CD4-positive, alpha-beta memory T cell (primary cell): ENCODE measurements around the gene GSTO2. TPM values are rescaled to one million over a fixed set of nuclear protein-coding genes. Genes with fewer than 3 reads are reported as not detected.

Experiments used
- CTCF ChIA-PET: fragments of 350-600 bp; sonication (Branson Sonifier 250); formaldehyde crosslinking; loops from one replicate; lab custom pipeline; 2021; ENCODE audit warnings: inconsistent platforms; ENCODE audit not compliant: partially characterized antibody; lab: Charles Lee
- POLR2A ChIA-PET: fragments of 350-600 bp; sonication (Branson Sonifier 250); formaldehyde crosslinking; loops from one replicate; lab custom pipeline; 2021; ENCODE audit not compliant: partially characterized antibody; lab: Charles Lee
- DNase-seq, 5 donors: peaks; one replicate each; pipeline versions ENCODE4 v3.0.0 to v3.0.0-alpha.2; 2020 to 2022; ENCODE audit warnings: mixed read lengths in 1 of 5
- H3K27ac ChIP-seq: one replicate; pipeline ENCODE4 v1.7.0; 2013; ENCODE audit warnings: low read depth, low read length
- H3K27me3 ChIP-seq: 2 replicates; pipeline ENCODE4 v1.7.0; 2013; ENCODE audit warnings: mild to moderate bottlenecking, low read length, moderate library complexity; ENCODE audit not compliant: insufficient read depth
- H3K36me3 ChIP-seq: 2 replicates; pipeline ENCODE4 v1.7.0; 2013; ENCODE audit warnings: mild to moderate bottlenecking, low read length, moderate library complexity; ENCODE audit not compliant: insufficient read depth
- H3K4me1 ChIP-seq: 2 replicates; pipeline ENCODE4 v1.7.0; 2013; ENCODE audit warnings: mild to moderate bottlenecking, low read length, moderate library complexity; ENCODE audit not compliant: insufficient read depth
- H3K4me3 ChIP-seq, 2 donors: one replicate each; pipeline ENCODE4 v1.7.0; 2013; ENCODE audit warnings: low read length in 2 of 2, mild to moderate bottlenecking in 1 of 2
- H3K9me3 ChIP-seq, 2 donors: one replicate each; pipeline ENCODE4 v1.7.0; 2013; ENCODE audit warnings: low read length in 2 of 2, control low read depth in 1 of 2; ENCODE audit not compliant: control insufficient read depth in 1 of 2
- H3K27ac Mint-ChIP-seq, 7 donors: one replicate each; pipeline ENCODE4 v1.8.0; 2020 to 2021; ENCODE audit warnings: mixed read lengths in 7 of 7, mild to moderate bottlenecking in 6 of 7, inconsistent platforms in 3 of 7, moderate library complexity in 3 of 7
- H3K27me3 Mint-ChIP-seq, 2 donors: one replicate each; pipeline ENCODE4 v1.8.0; 2020 to 2021; ENCODE audit warnings: mixed read lengths in 2 of 2
- H3K36me3 Mint-ChIP-seq, 2 donors: one replicate each; pipeline ENCODE4 v1.8.0; 2020 to 2021; ENCODE audit warnings: mixed read lengths in 2 of 2, inconsistent platforms in 1 of 2, mild to moderate bottlenecking in 1 of 2
- H3K4me1 Mint-ChIP-seq, 4 donors: one replicate each; pipeline ENCODE4 v1.8.0; 2020 to 2021; ENCODE audit warnings: mixed read lengths in 4 of 4, mild to moderate bottlenecking in 1 of 4
- H3K4me3 Mint-ChIP-seq, 8 donors: one replicate each; pipeline ENCODE4 v1.8.0; 2020 to 2021; ENCODE audit warnings: mixed read lengths in 8 of 8, mild to moderate bottlenecking in 7 of 8, moderate library complexity in 6 of 8, inconsistent platforms in 3 of 8
- H3K9me3 Mint-ChIP-seq, 8 donors: one replicate each; pipeline ENCODE4 v1.8.0; 2020 to 2021; ENCODE audit warnings: mixed read lengths in 8 of 8, mild to moderate bottlenecking in 5 of 8, inconsistent platforms in 3 of 8, moderate library complexity in 1 of 8
- intact Hi-C: fragments of 100-400 bp; cut with micrococcal nuclease; formaldehyde crosslinking; loops from one replicate; pipeline ENCODE4 v1.15.1; 2023
- polyA plus RNA-seq, 2 donors: library from polyadenylated mRNA; unstranded; fragments of 300-500 nt; fragmentation: Illumina TruSeq; gene quantifications; one replicate each; pipeline ENCODE4 v1.2.3, GENCODE V29; 2021
- total RNA-seq, 2 experiments: library from RNA; stranded (reverse); gene quantifications; one replicate each; pipeline ENCODE4 v1.2.3, GENCODE V29; 2021

GSTO2 gene
- total and polyA plus RNA-seq, 4 experiments from 2014 or later, result 0.94 to 2.3 (median 1.4) TPM

GRCh38 chr10:104327745-104328645 is 59.0 kb downstream of the GSTO2 start:
- ChIA-PET POLR2A (interaction anchor here (0.8 to 11.4 kb wide), 4 partner anchors 8 to 20 kb away, joined by 3 to 179 read pairs (median 22); partner anchors contain the start of gene ITPRIP), CTCF (interaction anchor here (1.3 to 5.4 kb wide), 7 partner anchors 10 to 54 kb away, joined by 3 to 38 read pairs (median 10); partner anchors contain the start of genes CFAP58 and ITPRIP)
- peak overlapping the region; percentile 26 to 32 for H3K4me3 ChIP-seq
- no peaks in the 10 kb centered on the region for H3K36me3 ChIP-seq
- Mint-ChIP-seq H3K9me3 (peaks cover 0 to 6% (median 0%) of the 10 kb centered on the region in 8 donors), H3K27ac (peak overlapping the region; percentile 91 to 98 (median 96)), H3K4me1 (peaks cover 69 to 100% (median 94%) of the 10 kb centered on the region in 4 donors), H3K4me3 (peak overlapping the region; percentile 76 to 90 (median 82)), H3K36me3 (peaks cover 0 to 17% of the 10 kb centered on the region in 2 donors), H3K27me3 (no peaks in the 10 kb centered on the region)
- peaks cover 100% of the 10 kb centered on the region for H3K4me1 ChIP-seq
- intact Hi-C loops, result loop anchor here (2.0 to 10.0 kb wide), 3 partner anchors 19 to 413 kb away; partner anchors contain the start of gene STN1
- H3K27ac ChIP-seq, result peak overlapping the region; percentile 64
- peak in 1 of 5 donors; percentile 49 for DNase-seq
- no peaks in the 10 kb centered on the region for H3K27me3 ChIP-seq
- H3K9me3 ChIP-seq, result no peaks in the 10 kb centered on the region

- H3K9me3 ChIP-seq, result no peaks in the 10 kb centered on the region
- no peaks in the 10 kb centered on the region for H3K36me3 ChIP-seq
- peaks cover 100% of the 10 kb centered on the region for H3K4me1 ChIP-seq
- ChIA-PET CTCF (interaction anchor here (1.5 to 5.4 kb wide), 5 partner anchors 10 to 54 kb away, joined by 5 to 38 read pairs (median 13); partner anchors contain the start of genes CFAP58 and ITPRIP), POLR2A (interaction anchor here (0.6 to 11.4 kb wide), 5 partner anchors 8 to 599 kb away, joined by 3 to 179 read pairs (median 4); partner anchors contain the start of gene ITPRIP)
- peak overlapping the region; percentile 75 to 90 (median 82) for H3K4me3 Mint-ChIP-seq
- no peak for DNase-seq
- peaks cover 71 to 100% (median 94%) of the 10 kb centered on the region in 4 donors for H3K4me1 Mint-ChIP-seq
- peak overlapping the region; percentile 26 to 32 for H3K4me3 ChIP-seq
- H3K36me3 Mint-ChIP-seq, result peaks cover 0 to 22% of the 10 kb centered on the region in 2 donors
- H3K27me3 ChIP-seq, result no peaks in the 10 kb centered on the region
- H3K27ac ChIP-seq, result peak overlapping the region; percentile 64
- H3K27me3 Mint-ChIP-seq, result no peaks in the 10 kb centered on the region
- peaks cover 0 to 5% (median 0%) of the 10 kb centered on the region in 8 donors for H3K9me3 Mint-ChIP-seq
- H3K27ac Mint-ChIP-seq, result peak overlapping the region; percentile 89 to 98 (median 96)
- intact Hi-C loops, result loop anchor here (2.0 to 10.0 kb wide), 3 partner anchors 20 to 414 kb away; partner anchors contain the start of gene STN1
Observed at GRCh38 chr10:104328646-104328895, 59.6 kb downstream of the GSTO2 start.

DNA sequence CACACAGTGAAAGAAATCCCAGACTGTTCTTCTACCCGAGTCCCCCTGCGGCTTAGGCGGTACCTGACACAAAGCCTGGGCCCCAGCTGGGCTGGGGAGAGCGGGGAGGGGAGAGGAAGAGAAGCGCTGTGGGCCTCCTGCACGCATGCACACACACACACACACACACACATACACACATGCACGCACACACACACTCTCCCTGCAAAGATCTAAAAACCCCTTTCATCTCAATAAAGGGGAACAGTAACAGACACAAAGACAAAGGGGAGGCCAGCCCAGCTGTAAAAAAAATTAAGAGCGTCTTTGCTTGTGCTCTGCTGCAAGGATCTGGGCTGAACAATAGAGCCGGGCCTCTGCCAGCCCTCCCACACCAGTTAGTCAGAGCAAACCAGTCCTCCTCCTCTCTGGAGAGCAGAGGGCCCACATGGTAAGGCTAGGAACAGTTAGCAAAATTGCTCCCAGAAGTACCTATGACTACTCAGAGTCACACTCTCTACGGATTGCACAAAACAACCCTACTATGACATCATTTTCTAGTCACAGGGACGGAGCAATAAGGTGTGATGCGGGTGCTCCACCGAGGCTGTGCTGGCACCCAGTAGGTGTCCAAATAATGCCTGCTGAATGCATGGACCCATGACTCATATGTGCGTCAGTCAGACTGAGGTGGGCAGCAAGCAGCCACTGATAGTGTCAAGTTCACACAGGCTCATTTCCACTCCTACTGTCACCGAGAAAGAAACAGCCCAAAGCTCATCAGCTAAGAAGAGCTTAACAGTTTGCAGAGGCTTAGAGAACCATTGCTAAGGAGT is 60.1 kb downstream of the GSTO2 start:
- Histone ChIP-seq H3K9me3 (no peaks in the 10 kb centered on the region), H3K4me1 (peaks cover 100% of the 10 kb centered on the region), H3K36me3 (no peaks in the 10 kb centered on the region), H3K4me3 (peak overlapping the region; percentile 26 to 32), H3K27ac (peak overlapping the region; percentile 64), H3K27me3 (no peaks in the 10 kb centered on the region)
- intact Hi-C loops, result loop anchor here (1.0 to 10.0 kb wide), 4 partner anchors 9 to 414 kb away; partner anchors contain the start of genes ITPRIP and STN1
- Mint-ChIP-seq H3K27ac (peak overlapping the region; percentile 89 to 98 (median 96)), H3K36me3 (peaks cover 0 to 22% of the 10 kb centered on the region in 2 donors), H3K27me3 (no peaks in the 10 kb centered on the region), H3K4me1 (peaks cover 68 to 100% (median 93%) of the 10 kb centered on the region in 4 donors), H3K9me3 (peaks cover 0 to 5% (median 0%) of the 10 kb centered on the region in 8 donors), H3K4me3 (peak overlapping the region; percentile 75 to 90 (median 82))
- CTCF ChIA-PET, result interaction anchor here (0.6 to 5.4 kb wide), 7 partner anchors 9 to 55 kb away, joined by 3 to 38 read pairs (median 10); partner anchors contain the start of genes CFAP58 and ITPRIP
- peak; percentile 73 to 96 (median 77) for DNase-seq
- POLR2A ChIA-PET, result interaction anchor here (0.6 to 11.4 kb wide), 7 partner anchors 8 to 599 kb away, joined by 3 to 179 read pairs (median 4); partner anchors contain the start of genes CFAP58 and ITPRIP

DNA sequence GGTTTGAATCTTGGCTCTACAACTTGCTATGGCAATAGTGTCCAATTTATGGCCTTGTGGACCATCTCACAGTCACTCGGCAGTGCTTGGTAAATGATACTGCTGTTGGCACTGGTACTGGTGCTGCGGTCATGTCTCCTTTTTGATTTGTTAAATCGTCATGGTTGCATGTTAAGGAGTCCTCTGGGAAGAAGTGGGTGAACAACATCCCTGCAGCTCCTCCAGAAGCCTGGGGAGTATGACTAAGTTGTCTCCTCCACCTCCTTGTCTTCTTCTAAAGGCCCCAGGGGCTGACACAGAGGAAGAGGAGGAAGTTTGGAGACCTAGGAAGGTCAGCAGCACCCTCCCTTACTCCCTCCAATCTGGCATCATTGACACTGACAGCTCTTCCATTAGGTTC is 60.8 kb downstream of the GSTO2 start:
- H3K27me3 ChIP-seq, result no peaks in the 10 kb centered on the region
- ChIA-PET CTCF (interaction anchor here (0.8 to 5.4 kb wide), 6 partner anchors 9 to 55 kb away, joined by 3 to 38 read pairs (median 12); partner anchors contain the start of genes CFAP58 and ITPRIP), POLR2A (interaction anchor here (0.8 to 11.4 kb wide), 4 partner anchors 8 to 24 kb away, joined by 4 to 179 read pairs (median 24); partner anchors contain the start of genes CFAP58 and ITPRIP)
- H3K4me3 ChIP-seq, result peak overlapping the region in 1 of 2 donors; percentile 11
- H3K36me3 Mint-ChIP-seq, result peaks cover 0 to 25% of the 10 kb centered on the region in 2 donors
- H3K4me3 Mint-ChIP-seq, result peak overlapping the region in 7 of 8 donors; percentile 75 to 90 (median 80)
- peaks cover 100% of the 10 kb centered on the region for H3K4me1 ChIP-seq
- H3K27ac Mint-ChIP-seq, result peak overlapping the region; percentile 89 to 98 (median 96)
- peaks cover 66 to 100% (median 91%) of the 10 kb centered on the region in 4 donors for H3K4me1 Mint-ChIP-seq
- no peaks in the 10 kb centered on the region for H3K27me3 Mint-ChIP-seq
- no peak for DNase-seq
- intact Hi-C loops, result loop anchor here (1.0 to 10.0 kb wide), 4 partner anchors 9 to 415 kb away; partner anchors contain the start of genes ITPRIP and STN1
- H3K9me3 Mint-ChIP-seq, result peaks cover 0 to 5% (median 0%) of the 10 kb centered on the region in 8 donors
- no peaks in the 10 kb centered on the region for H3K36me3 ChIP-seq
- H3K27ac ChIP-seq, result peak overlapping the region; percentile 64
- no peaks in the 10 kb centered on the region for H3K9me3 ChIP-seq

GRCh38 chr10:104330168-104331110 is 61.5 kb downstream of the GSTO2 start:
- POLR2A ChIA-PET, result interaction anchor here (1.2 to 11.4 kb wide), 3 partner anchors 7 to 23 kb away, joined by 8 to 179 read pairs (median 40); partner anchors contain the start of gene ITPRIP
- Mint-ChIP-seq H3K4me3 (peak overlapping the region in 7 of 8 donors; percentile 48 to 90 (median 80)), H3K36me3 (peaks cover 0 to 26% of the 10 kb centered on the region in 2 donors), H3K27me3 (no peaks in the 10 kb centered on the region), H3K27ac (peak overlapping the region; percentile 89 to 98 (median 96)), H3K4me1 (peaks cover 65 to 100% (median 90%) of the 10 kb centered on the region in 4 donors), H3K9me3 (peaks cover 0 to 5% (median 0%) of the 10 kb centered on the region in 8 donors)
- DNase-seq, result no peak
- Histone ChIP-seq H3K4me1 (peaks cover 100% of the 10 kb centered on the region), H3K4me3 (peak overlapping the region in 1 of 2 donors; percentile 11), H3K27me3 (no peaks in the 10 kb centered on the region), H3K27ac (peak overlapping the region; percentile 64), H3K9me3 (no peaks in the 10 kb centered on the region), H3K36me3 (no peaks in the 10 kb centered on the region)
- CTCF ChIA-PET, result interaction anchor here (0.8 to 5.4 kb wide), 7 partner anchors 8 to 56 kb away, joined by 3 to 38 read pairs (median 10); partner anchors contain the start of genes CFAP58 and ITPRIP
- intact Hi-C loops, result no loop called here
